Stimulated activated CD4-positive, alpha-beta T cell treated with anti-CD3 and anti-CD28 coated beads, Interleukin-4, amount 100 ng/mL, for 48 hours (primary cell): ENCODE results near the gene DHDH.

Experiments used
- DNase-seq, 2 donors: peaks; one replicate each; pipeline ENCODE4 v3.0.0-alpha.2; 2020; ENCODE audit warnings: low read depth in 2 of 2

The DHDH gene

GRCh38 chr19:48950159-48950558 is 16.7 kb downstream of the DHDH start:
- no peak for DNase-seq

- DNase-seq: no peak
Measured at GRCh38 chr19:48950830-48951519, 17.5 kb downstream of the DHDH start.

- no peak for DNase-seq
Measured at GRCh38 chr19:48953141-48953540, 19.6 kb downstream of the DHDH start.

GRCh38 chr19:48953990-48954594 is 20.6 kb downstream of the DHDH start:
- no peak for DNase-seq

GRCh38 chr19:48954595-48955307 is 21.3 kb downstream of the DHDH start, which contains the start of gene BAX:
BAX (plus strand) TSS chr19:48954875; CDS start chr19:48954929, 54 bp downstream.
- peak; percentile 96 for DNase-seq

- DNase-seq: no peak
Measured at GRCh38 chr19:48955308-48955958, 21.9 kb downstream of the DHDH start.

GRCh38 chr19:48958006-48958405 is 24.5 kb downstream of the DHDH start:
- no peak for DNase-seq

GRCh38 chr19:48959341-48960239 is 26.1 kb downstream of the DHDH start:
- no peak for DNase-seq

GRCh38 chr19:48961051-48961649 is 27.7 kb downstream of the DHDH start:
- DNase-seq: no peak

GRCh38 chr19:48961673-48962028 is 28.2 kb downstream of the DHDH start:
- DNase-seq: no peak

- DNase-seq: peak in 1 of 2 donors; percentile 61
Measured at GRCh38 chr19:48962029-48962848, 28.7 kb downstream of the DHDH start.

- no peak for DNase-seq
Measured at GRCh38 chr19:48962849-48963165, 29.3 kb downstream of the DHDH start.

GRCh38 chr19:48963371-48964204 is 30.1 kb downstream of the DHDH start:
- peak; percentile 57 to 60 for DNase-seq

- no peak for DNase-seq
Measured at GRCh38 chr19:48964205-48965039, 30.9 kb downstream of the DHDH start.

GRCh38 chr19:48965040-48965805 is 31.7 kb downstream of the DHDH start, which contains the start of gene FTL:
FTL (plus strand) TSS chr19:48965309; CDS start chr19:48965508, 199 bp downstream.
- DNase-seq: peak; percentile 86 to 90

GRCh38 chr19:48965806-48966540 is 32.5 kb downstream of the DHDH start:
- peak; percentile 86 to 88 for DNase-seq
